GM12891 (cell line): Measurements from ENCODE around the gene ANO10.
"Not testable (repeated sequence)": the region's sequence is repeated elsewhere in the genome, so short reads cannot be mapped to it uniquely, and the experiment has no call there.

Experiments used
- DNase-seq: peaks from one replicate; pipeline ENCODE4 v3.0.0; 2011; ENCODE audit warnings: low spot score; ENCODE audit not compliant: insufficient read length
- FAIRE-seq: peaks from 2 replicates; lab custom pipeline; 2011; peaks lifted over from hg19 to GRCh38; lab: Jason Lieb, UNC
- PAX5 ChIP-seq: IDR thresholded peaks from 2 replicates; pipeline ENCODE4 v1.6.1; 2011; ENCODE audit warnings: low read length, moderate library complexity, mild to moderate bottlenecking; ENCODE audit not compliant: insufficient read depth, severe bottlenecking
- POLR2A ChIP-seq: IDR thresholded peaks from 2 replicates; pipeline ENCODE4 v1.6.1; 2011; ENCODE audit warnings: low read depth, low read length, control low read depth
- POLR2AphosphoS5 ChIP-seq: IDR thresholded peaks from 2 replicates; pipeline ENCODE4 v1.6.1; 2011; ENCODE audit warnings: low read depth, low read length, control low read depth
- POU2F2 ChIP-seq: IDR thresholded peaks from 2 replicates; pipeline ENCODE4 v1.6.1; 2011; ENCODE audit warnings: low read depth, mild to moderate bottlenecking, control low read depth, low read length, moderate library complexity
- SPI1 ChIP-seq: IDR thresholded peaks from 2 replicates; pipeline ENCODE4 v1.6.1; 2011; ENCODE audit warnings: low read depth, low read length, control low read depth
- TAF1 ChIP-seq: IDR thresholded peaks from 2 replicates; pipeline ENCODE4 v1.6.1; 2011; ENCODE audit warnings: low read depth, low read length, control low read depth

The ANO10 gene

DNA sequence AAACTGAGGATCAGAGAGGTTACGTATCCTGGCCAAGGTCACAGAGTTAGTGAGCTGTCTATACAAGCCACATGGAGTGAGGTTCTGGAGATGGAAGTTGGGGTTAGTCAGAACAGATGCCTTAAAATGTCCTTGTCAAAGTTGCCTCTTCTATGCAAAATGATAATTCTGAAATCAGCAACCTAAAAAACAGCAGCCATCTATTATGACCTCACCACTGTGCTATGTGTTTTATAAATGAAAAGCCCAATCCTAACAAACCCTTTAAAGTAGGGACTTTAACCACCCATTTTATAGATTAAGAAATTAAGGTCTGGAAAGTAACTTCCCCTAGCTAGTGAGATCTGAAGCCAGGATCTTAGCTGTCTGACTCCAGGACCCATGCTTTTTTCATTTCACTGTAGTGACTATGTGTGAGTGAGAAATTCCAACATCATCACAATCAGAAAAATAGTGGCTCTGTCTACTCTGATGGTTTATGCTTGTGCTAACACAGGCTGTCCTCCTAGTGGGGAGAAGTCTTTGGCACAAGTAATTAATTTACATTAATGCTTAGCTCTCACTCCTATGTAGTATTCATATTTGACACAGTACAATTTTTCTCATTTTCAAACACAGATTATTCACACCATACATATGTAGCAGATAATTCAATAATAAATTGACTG, 143.6 kb downstream of the ANO10 start:
- FAIRE-seq (no peak), DNase-seq (no peak)

DNA sequence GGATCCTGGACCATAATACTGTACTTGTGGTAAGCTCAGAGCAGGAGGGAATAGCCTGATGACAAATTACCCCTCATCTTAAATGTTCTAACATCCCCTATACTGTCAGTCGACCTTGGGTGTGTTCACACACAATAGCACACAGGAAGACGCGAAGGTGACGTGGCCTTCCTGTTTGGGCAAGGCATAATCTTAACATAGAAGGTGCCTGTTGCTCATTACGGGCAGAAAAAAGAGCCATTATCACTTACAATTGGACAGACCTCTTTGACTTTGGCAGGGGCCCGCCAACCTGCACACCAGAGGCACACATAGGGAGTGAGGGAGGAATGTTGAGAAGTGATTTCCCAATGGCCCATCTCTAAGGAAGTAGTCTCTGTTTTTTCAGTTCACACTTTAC, 144.2 kb downstream of the ANO10 start:
- DNase-seq (no peak), FAIRE-seq (no peak)
- TF ChIP-seq PAX5, result no peak
- no peak for TF ChIP-seq SPI1
- TF ChIP-seq POLR2A, result no peak
- no peak for TF ChIP-seq POU2F2
- TF ChIP-seq TAF1, result no peak
- TF ChIP-seq POLR2AphosphoS5, result no peak

More for the DNA sequence above, 143.6 kb downstream of the ANO10 start:
- TF ChIP-seq POU2F2 (no peak), PAX5 (no peak), POLR2AphosphoS5 (no peak), TAF1 (no peak)

GRCh38 chr3:43473737-43474136, 148.1 kb downstream of the ANO10 start:
- DNase-seq (no peak), FAIRE-seq (no peak)
- TF ChIP-seq PAX5 (no peak), POLR2AphosphoS5 (no peak), POLR2A (no peak), TAF1 (no peak), POU2F2 (no peak), SPI1 (no peak)

DNA sequence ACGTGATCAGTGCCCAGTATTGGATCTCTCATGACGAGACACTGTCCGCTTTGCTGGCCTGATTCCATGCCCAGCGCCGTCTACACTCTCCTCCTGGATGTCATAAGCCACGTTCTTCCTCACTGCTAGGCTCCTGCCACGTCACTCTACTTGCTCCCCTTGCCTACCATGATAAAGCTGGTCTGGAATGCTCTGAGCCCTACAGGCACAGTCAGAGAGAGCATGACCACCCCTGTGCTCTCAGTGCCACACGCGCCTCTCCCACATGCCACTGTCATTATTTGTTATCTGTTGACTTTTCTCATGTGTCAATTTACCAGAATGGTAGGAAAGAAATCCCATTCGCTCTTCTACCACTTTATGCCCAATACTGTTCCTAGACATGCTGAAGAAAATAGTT, 148.6 kb downstream of the ANO10 start:
- DNase-seq (no peak), FAIRE-seq (no peak)

DNA sequence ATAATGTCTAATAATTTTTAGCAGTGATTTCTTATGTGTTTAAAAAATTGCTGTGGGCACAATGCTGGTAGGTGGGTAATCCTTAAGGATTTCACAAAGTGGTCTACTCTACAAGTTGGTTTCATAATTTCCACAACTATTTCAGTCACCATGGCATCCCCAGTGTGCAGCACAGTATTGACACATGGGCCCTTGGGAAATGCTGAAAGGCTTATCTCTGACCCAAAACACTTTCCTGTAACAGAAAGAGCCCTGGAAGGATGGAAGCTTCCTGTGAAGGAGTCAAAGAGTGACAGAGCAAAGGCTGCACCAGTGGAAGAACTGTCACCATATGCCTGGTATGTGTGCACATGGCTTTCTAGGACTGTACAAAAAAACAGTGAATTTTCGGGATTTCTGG, 153.7 kb downstream of the ANO10 start:
- TF ChIP-seq SPI1, result no peak
- no peak for TF ChIP-seq PAX5
- TF ChIP-seq POLR2AphosphoS5, result no peak
- no peak for TF ChIP-seq POLR2A
- TF ChIP-seq TAF1, result no peak
- TF ChIP-seq POU2F2, result no peak
- DNase-seq (no peak), FAIRE-seq (no peak)

More for the DNA sequence above, 148.6 kb downstream of the ANO10 start:
- no peak for TF ChIP-seq SPI1
- TF ChIP-seq PAX5, result no peak
- no peak for TF ChIP-seq POLR2AphosphoS5
- no peak for TF ChIP-seq TAF1
- no peak for TF ChIP-seq POU2F2
- no peak for TF ChIP-seq POLR2A

DNA sequence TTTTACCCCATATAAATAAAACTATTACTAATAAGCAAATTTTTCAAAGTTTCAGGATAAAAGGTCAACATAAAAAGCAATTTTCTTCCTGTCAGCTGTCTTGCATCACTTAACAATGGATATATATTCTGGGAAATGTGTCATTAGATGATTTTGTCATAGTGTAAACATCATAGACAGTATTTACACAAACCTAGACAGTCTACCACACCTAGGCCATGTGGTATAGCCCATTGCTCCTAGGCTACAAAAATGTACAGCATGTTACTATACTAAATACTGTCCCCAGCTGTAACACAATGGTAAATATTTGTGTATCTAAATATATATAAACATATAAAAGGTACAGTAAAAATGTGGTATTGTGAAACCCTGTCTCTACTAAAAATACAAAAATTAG, 156.7 kb downstream of the ANO10 start:
- TF ChIP-seq POU2F2, result no peak
- no peak for TF ChIP-seq PAX5
- TF ChIP-seq POLR2A, result no peak
- no peak for TF ChIP-seq POLR2AphosphoS5
- no peak for TF ChIP-seq SPI1
- DNase-seq (no peak), FAIRE-seq (no peak)

DNA sequence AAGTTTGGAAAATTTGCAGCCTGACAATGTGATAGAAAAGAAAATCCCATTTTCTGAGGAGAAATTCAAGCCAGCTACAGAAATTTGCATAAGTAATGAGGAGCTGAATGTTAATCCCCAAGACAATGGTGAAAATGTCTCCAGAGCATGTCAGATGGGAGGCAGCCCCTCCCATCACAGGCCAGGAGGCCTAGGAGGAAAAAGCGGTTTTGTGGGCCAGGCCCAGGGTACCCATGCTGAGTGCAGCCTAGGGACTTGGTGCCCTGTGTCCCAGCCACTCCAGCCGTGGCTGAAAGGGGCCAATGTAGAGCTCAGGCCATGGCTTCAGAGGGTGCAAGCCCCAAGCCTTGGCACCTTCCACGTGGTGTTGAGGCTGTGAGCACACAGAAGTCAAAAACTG, 159.2 kb downstream of the ANO10 start:
- not testable (repeated sequence) for DNase-seq, FAIRE-seq

DNA sequence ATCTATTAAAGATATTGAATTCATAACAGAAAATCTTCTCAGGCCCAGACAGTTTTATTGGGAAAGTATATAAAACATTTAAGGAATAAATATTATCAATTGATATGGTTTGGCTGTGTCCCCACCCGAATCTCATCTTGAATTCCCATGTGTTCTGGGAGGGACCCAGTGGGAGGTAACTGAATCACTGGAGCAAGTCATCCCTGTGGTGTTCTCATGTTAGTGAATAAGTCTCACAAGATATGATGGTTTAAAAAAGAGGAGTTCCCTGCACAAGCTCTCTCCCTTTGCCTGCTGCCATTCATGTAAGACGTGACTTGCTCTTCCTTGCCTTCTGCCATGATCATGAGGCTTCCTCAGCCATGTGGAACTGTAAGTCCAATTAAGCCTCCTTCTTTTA, 160.5 kb downstream of the ANO10 start:
- TF ChIP-seq POLR2AphosphoS5, result no peak
- no peak for TF ChIP-seq POU2F2
- TF ChIP-seq POLR2A, result no peak
- no peak for TF ChIP-seq SPI1
- no peak for TF ChIP-seq PAX5
- no peak for TF ChIP-seq TAF1
- no peak for FAIRE-seq

GRCh38 chr3:43457038-43457437, 164.8 kb downstream of the ANO10 start:
- not testable (repeated sequence) for DNase-seq, FAIRE-seq

More for the DNA sequence above, 160.5 kb downstream of the ANO10 start:
- DNase-seq, result no peak

DNA sequence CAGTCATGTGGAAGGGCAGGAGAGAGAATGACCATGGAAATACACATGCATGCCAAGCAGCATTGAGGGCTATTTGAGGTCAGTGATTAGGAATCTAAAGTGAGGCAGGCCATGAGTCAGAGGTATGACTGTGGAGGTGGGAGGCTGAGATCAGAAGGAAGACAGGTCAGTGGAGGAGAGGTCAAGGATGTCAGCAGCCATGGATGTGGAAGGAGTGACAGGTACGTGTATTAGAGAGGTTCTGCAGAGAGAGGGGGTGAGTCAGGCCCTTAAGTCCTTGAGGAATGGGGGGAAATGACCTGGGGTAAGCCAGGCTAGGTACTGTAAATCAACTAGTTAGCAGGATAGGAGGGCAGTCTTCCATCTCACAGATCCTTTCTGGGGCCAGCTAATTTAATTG, 166.6 kb downstream of the ANO10 start:
- TF ChIP-seq POLR2AphosphoS5, result no peak
- no peak for TF ChIP-seq TAF1
- TF ChIP-seq POLR2A, result no peak
- TF ChIP-seq POU2F2, result no peak
- no peak for TF ChIP-seq PAX5
- no peak for TF ChIP-seq SPI1
- FAIRE-seq, result no peak
- no peak for DNase-seq

DNA sequence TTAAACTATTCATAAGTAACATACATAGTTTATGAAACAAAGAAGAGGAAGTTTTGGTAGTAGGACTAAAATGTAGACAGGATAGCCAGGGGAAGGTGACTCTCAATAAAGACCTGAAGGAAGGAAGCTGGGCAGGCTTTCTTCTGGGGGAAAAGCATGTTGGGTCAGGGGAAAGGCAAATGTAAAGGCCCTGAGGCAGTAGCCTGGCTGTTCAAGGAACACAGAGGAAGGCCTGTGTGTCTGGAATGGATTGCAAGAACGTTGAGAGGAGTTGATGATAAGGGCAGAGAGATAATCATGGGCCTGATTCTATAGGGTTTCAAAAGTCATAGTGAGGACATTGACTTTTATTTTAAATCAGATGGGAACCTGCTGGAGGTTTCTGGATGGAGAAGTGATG, 167.8 kb downstream of the ANO10 start:
- no peak for FAIRE-seq
- no peak for DNase-seq
- TF ChIP-seq SPI1 (no peak), POLR2AphosphoS5 (no peak), POLR2A (no peak), TAF1 (no peak), PAX5 (no peak), POU2F2 (no peak)
